Breast epithelium (tissue), 3 donors: Measurements from ENCODE around the gene GPR17.

Experiments
- CTCF ChIP-seq, 3 donors: fragments of 450-650 bp; IDR thresholded peaks; one replicate each; pipeline ENCODE4 v1.5.1; 2016 to 2017; ENCODE audit warnings: antibody characterized with exemption in 3 of 3, mild to moderate bottlenecking in 3 of 3, moderate library complexity in 3 of 3
- POLR2A ChIP-seq: fragments of 450-650 bp; IDR thresholded peaks from one replicate; pipeline ENCODE4 v1.6.1; 2016; ENCODE audit warnings: antibody characterized with exemption, mild to moderate bottlenecking, moderate library complexity
- POLR2AphosphoS5 ChIP-seq, 3 donors: sonication (generic); formaldehyde crosslinking; IDR thresholded peaks; one replicate each; pipeline ENCODE4 v1.6.1; 2017; ENCODE audit warnings: antibody characterized with exemption in 3 of 3

DNA sequence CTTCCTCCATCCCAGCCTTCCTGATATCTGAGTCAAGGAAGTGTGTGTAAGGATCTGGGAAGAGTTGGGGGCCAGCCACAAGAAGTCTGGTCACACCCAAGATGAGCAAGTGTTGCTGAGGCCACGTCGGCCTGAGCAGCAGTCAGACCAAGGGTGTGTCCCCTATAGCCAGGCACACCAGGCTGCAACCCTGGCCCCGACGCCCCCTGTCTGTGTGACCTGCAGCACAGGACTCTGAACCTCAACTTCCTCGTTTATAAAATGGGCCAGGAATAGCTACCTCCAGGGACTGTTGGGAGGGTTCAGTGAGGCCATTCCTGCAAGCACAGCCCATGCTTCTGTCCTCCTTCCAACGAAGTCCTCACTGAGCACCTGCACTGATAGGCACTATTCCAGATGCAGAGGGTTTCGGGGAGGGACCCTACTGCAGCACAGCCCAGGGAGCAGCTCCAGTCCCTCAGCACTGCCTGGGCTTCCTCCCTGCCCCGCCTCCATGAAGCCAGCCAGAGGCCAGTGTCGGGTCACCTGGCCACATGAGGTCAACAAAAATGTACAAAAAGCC lies 16.1 kb downstream of the GPR17 start:
- TF ChIP-seq CTCF (IDR thresholded peaks at IDR 0.05) (no peak), POLR2AphosphoS5 (IDR thresholded peaks at IDR 0.05) (no peak), POLR2A (no peak)
